IPS-NIHi11 (cell line): ENCODE data around the gene CNDP2.

ENCODE experiments used
- DNase-seq: peaks from one replicate; pipeline ENCODE4 v3.0.0; 2012; ENCODE audit warnings: mixed read lengths, low spot score

The CNDP2 gene

GRCh38 chr18:74571895-74572680 is 75.9 kb downstream of the CNDP2 start:
- no peak for DNase-seq

GRCh38 chr18:74573053-74573452 is 76.9 kb downstream of the CNDP2 start:
- no peak for DNase-seq
